Measurements from ENCODE around the gene TRIM28.

GRCh38 chr19:58515259-58515658, 28.6 kb upstream of the TRIM28 start:
- TF ChIP-seq CTCF (conservative IDR thresholded peaks at IDR 0.05 in 1 of 2, IDR thresholded peaks at IDR 0.05 in 1 of 2; ENCODE audit: extremely low read depth in 1 of 2, insufficient read depth in 1 of 2, low read depth in 1 of 2, low read length in 2 of 2), result no peak
- no peak for TF ChIP-seq EZH2 (IDR thresholded peaks at IDR 0.05; ENCODE audit: borderline replicate concordance, low read length)

All from mammary epithelial cell (primary cell).